Omental fat pad (tissue), 4 donors: ENCODE data around the gene PACRG. TPM values are rescaled to one million over a fixed set of nuclear protein-coding genes. Genes with fewer than 3 reads are reported as not detected.

ENCODE experiments used
- ATAC-seq: fragments of 150-250 bp; one replicate; pipeline ENCODE4 v1.9.1; 2016; ENCODE audit warnings: mild to moderate bottlenecking, moderate library complexity; ENCODE audit not compliant: low FRiP score
- DNase-seq: peaks from one replicate; pipeline ENCODE4 v3.0.0-alpha.2; 2019; ENCODE audit warnings: low spot score
- total RNA-seq, 4 donors: library from RNA; depleted of rRNA; stranded (reverse); fragments of >200 nt; gene quantifications; one replicate each; pipeline ENCODE4 v1.1.0, GENCODE V29; 2016
- TF ChIP-seq, protein P1 (sequence below), 3 donors: fragments of 450-650 bp; IDR thresholded peaks; one replicate each; pipeline ENCODE4 v1.5.1; 2016 to 2017; ENCODE audit warnings: antibody characterized with exemption in 3 of 3, mild to moderate bottlenecking in 3 of 3, moderate library complexity in 2 of 3

The PACRG gene
- total RNA-seq, 4 donors from 2014 or later = 0.48 to 2.5 (median 1.3) TPM; not detected in 1

DNA sequence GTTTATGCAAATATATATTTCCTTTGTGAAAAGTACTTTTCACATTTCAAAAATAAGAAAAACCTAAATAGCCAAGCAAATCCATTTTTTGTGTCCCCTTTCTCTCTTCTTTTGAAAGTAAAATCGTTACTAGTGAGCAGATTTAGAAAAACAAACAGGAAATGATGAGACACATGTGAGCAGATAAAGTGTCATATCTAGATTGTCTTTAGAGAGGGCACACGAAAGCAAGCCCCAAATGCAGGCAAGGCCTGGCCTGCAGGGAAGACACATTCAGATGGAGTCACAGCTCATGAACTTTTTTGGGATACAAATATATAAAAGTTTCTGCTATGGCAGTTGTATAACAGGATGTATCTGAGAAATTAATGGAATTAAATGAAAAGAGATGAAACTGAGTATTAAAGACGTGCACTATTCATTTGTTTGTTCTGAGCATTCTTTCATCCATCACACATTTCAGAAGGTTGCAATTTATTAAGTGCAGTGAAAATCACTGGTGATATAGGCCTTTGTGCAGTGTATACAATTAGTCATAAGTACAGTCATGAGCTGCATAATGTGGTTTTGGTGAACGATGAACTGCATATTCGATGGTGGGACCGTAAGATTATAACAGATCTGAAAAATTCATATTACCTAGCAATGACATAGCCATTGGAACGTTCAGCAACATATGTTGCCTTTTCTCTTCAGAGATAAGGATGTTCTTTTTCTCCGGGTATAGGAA lies 101.4 kb downstream of the PACRG start:
- TF ChIP-seq, protein P1, sequence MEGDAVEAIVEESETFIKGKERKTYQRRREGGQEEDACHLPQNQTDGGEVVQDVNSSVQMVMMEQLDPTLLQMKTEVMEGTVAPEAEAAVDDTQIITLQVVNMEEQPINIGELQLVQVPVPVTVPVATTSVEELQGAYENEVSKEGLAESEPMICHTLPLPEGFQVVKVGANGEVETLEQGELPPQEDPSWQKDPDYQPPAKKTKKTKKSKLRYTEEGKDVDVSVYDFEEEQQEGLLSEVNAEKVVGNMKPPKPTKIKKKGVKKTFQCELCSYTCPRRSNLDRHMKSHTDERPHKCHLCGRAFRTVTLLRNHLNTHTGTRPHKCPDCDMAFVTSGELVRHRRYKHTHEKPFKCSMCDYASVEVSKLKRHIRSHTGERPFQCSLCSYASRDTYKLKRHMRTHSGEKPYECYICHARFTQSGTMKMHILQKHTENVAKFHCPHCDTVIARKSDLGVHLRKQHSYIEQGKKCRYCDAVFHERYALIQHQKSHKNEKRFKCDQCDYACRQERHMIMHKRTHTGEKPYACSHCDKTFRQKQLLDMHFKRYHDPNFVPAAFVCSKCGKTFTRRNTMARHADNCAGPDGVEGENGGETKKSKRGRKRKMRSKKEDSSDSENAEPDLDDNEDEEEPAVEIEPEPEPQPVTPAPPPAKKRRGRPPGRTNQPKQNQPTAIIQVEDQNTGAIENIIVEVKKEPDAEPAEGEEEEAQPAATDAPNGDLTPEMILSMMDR (IDR thresholded peaks at IDR 0.05) = no peak

GRCh38 chr6:162833776-162834175 lies 106.0 kb downstream of the PACRG start:
- TF ChIP-seq, protein P1 (IDR thresholded peaks at IDR 0.05) = no peak
- DNase-seq = no peak
- ATAC-seq = no peak

More for the DNA sequence above, 101.4 kb downstream of the PACRG start:
- no peak for ATAC-seq
- no peak for DNase-seq

GRCh38 chr6:162845972-162846371 lies 118.2 kb downstream of the PACRG start:
- ATAC-seq = no peak
- no peak for DNase-seq
- TF ChIP-seq, protein P1 (IDR thresholded peaks at IDR 0.05) = no peak

GRCh38 chr6:162846723-162847122 lies 118.9 kb downstream of the PACRG start:
- ATAC-seq (no peak), DNase-seq (no peak)
- TF ChIP-seq, protein P1 (IDR thresholded peaks at IDR 0.05) = no peak

DNA sequence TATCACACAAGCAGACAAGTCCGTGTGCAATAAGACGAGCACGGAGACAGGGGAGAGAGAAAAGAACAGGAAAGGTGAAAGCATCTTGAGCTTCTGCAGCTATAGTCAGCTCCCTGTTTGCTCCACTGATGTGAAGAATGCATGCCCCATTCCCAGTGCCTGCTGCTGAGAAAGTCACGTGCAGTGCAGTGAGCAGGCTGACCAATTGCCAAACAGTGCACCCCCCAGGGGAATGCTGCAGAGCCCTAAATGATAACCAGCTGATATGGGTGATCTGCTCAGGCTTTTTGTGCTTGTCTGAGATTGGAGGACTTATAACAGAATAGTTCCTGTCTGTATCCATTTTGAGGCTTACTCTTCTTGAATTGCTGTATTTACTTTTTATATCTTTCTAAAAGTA lies 121.5 kb downstream of the PACRG start:
- TF ChIP-seq, protein P1 (IDR thresholded peaks at IDR 0.05) = no peak
- ATAC-seq (no peak), DNase-seq (no peak)

- TF ChIP-seq, protein P1 (IDR thresholded peaks at IDR 0.05) = no peak
- ATAC-seq (no peak), DNase-seq (no peak)
Observed at GRCh38 chr6:162852192-162852591, 124.4 kb downstream of the PACRG start.
